PC-3 (cell line): ENCODE measurements around the gene EIF2B4. TPM values are rescaled to one million over a fixed set of nuclear protein-coding genes. Genes with fewer than 3 reads are reported as not detected.

ENCODE experiments used
- ATAC-seq: fragments of 200-7000 bp; cut with Tn5 transposase; 2 replicates; pipeline ENCODE4 v1.9.1; 2020; ENCODE audit warnings: mild to moderate bottlenecking, moderate library complexity
- BruUV-seq: library from RNA; stranded (reverse); fragments of 400-500 nt; replicated peaks from 2 replicates; lab custom pipeline; 2021; lab: Mats Ljungman, UMichigan
- CTCF ChIA-PET: fragments of 300-600 bp; sonication (Branson Sonifier 250); formaldehyde crosslinking; loops from one replicate; lab custom pipeline; 2022; ENCODE audit warnings: antibody characterized with exemption; lab: Charles Lee
- POLR2A ChIA-PET: fragments of 300-600 bp; sonication (Branson Sonifier 250); formaldehyde crosslinking; loops from one replicate; lab custom pipeline; 2022; ENCODE audit warnings: antibody characterized with exemption; ENCODE audit not compliant: unreplicated experiment; lab: Charles Lee
- DNase-seq: peaks from one replicate; pipeline ENCODE4 v3.0.0-alpha.2; 2015
- H2AFZ ChIP-seq: fragments of 300-600 bp; sonication (generic); 2 replicates; pipeline ENCODE4 v1.6.0; 2016; ENCODE audit warnings: antibody characterized with exemption, low read length
- H3F3A ChIP-seq: fragments of 300-600 bp; sonication (generic); one replicate; pipeline ENCODE4 v1.6.0; 2017; ENCODE audit warnings: antibody characterized with exemption, low read length, control low read depth, mild to moderate bottlenecking; ENCODE audit not compliant: unreplicated experiment
- H3K27ac ChIP-seq: fragments of 300-600 bp; sonication (generic); 2 replicates; pipeline ENCODE4 v1.5.1; 2016; ENCODE audit warnings: mild to moderate bottlenecking, low read length
- H3K27me3 ChIP-seq: fragments of 300-600 bp; sonication (generic); 2 replicates; pipeline ENCODE4 v1.6.1; 2016; ENCODE audit warnings: low read length, mixed read lengths
- H3K36me3 ChIP-seq: fragments of 300-600 bp; sonication (generic); 2 replicates; pipeline ENCODE4 v1.6.1; 2016; ENCODE audit warnings: low read depth, mixed run types, low read length, mixed read lengths
- H3K4me1 ChIP-seq: fragments of 300-600 bp; sonication (generic); 2 replicates; pipeline ENCODE4 v1.5.1; 2016; ENCODE audit warnings: low read length; ENCODE audit not compliant: insufficient read depth
- H3K4me2 ChIP-seq: fragments of 300-600 bp; sonication (generic); 2 replicates; pipeline ENCODE4 v1.6.0; 2016; ENCODE audit warnings: low read length
- H3K4me3 ChIP-seq: fragments of 300-600 bp; sonication (generic); 2 replicates; pipeline ENCODE4 v1.5.1; 2016; ENCODE audit warnings: mild to moderate bottlenecking, low read length, mixed read lengths
- H3K79me2 ChIP-seq: fragments of 300-600 bp; sonication (generic); 2 replicates; pipeline ENCODE4 v1.6.1; 2017; ENCODE audit warnings: low read length, mixed read lengths
- H3K9ac ChIP-seq: fragments of 300-600 bp; sonication (generic); 2 replicates; pipeline ENCODE4 v1.6.0; 2016; ENCODE audit warnings: mild to moderate bottlenecking, low read length
- H3K9me2 ChIP-seq: fragments of 300-600 bp; sonication (generic); replicated peaks from 2 replicates; pipeline ENCODE4 v1.6.1; 2016; ENCODE audit warnings: mixed run types, low read length, mixed read lengths
- H3K9me3 ChIP-seq: fragments of 300-600 bp; sonication (generic); 2 replicates; pipeline ENCODE4 v1.6.1; 2016; ENCODE audit warnings: low read length, mixed read lengths
- H4K20me1 ChIP-seq: fragments of 300-600 bp; sonication (generic); 2 replicates; pipeline ENCODE4 v1.6.1; 2016; ENCODE audit warnings: low read length, mixed read lengths
- CTCF ChIP-seq: fragments of 300-600 bp; sonication (generic); conservative IDR thresholded peaks from 2 replicates; pipeline ENCODE4 v1.5.1; 2017; ENCODE audit warnings: antibody characterized with exemption, low read depth, mild to moderate bottlenecking, low read length
- EZH2 ChIP-seq: fragments of 300-600 bp; sonication (generic); IDR thresholded peaks from one replicate; pipeline ENCODE4 v1.6.1; 2017; ENCODE audit warnings: antibody characterized with exemption, mild to moderate bottlenecking, low read length; ENCODE audit not compliant: unreplicated experiment
- EZH2phosphoT487 ChIP-seq: fragments of 300-600 bp; sonication (generic); IDR thresholded peaks from 2 replicates; pipeline ENCODE4 v1.6.1; 2018; ENCODE audit warnings: mild to moderate bottlenecking, antibody characterized with exemption, low read length, borderline replicate concordance
- intact Hi-C: fragments of 100-400 bp; cut with micrococcal nuclease; formaldehyde crosslinking; loops from 2 replicates; pipeline ENCODE4 v1.9.0; 2023
- total RNA-seq: library from RNA; depleted of rRNA; stranded (reverse); fragments of >200 nt; gene quantifications from 2 replicates; pipeline ENCODE4 v1.2.3, GENCODE V29; 2014

The EIF2B4 gene
- total RNA-seq, 1 experiment from 2014 or later = 35.8 TPM

DNA sequence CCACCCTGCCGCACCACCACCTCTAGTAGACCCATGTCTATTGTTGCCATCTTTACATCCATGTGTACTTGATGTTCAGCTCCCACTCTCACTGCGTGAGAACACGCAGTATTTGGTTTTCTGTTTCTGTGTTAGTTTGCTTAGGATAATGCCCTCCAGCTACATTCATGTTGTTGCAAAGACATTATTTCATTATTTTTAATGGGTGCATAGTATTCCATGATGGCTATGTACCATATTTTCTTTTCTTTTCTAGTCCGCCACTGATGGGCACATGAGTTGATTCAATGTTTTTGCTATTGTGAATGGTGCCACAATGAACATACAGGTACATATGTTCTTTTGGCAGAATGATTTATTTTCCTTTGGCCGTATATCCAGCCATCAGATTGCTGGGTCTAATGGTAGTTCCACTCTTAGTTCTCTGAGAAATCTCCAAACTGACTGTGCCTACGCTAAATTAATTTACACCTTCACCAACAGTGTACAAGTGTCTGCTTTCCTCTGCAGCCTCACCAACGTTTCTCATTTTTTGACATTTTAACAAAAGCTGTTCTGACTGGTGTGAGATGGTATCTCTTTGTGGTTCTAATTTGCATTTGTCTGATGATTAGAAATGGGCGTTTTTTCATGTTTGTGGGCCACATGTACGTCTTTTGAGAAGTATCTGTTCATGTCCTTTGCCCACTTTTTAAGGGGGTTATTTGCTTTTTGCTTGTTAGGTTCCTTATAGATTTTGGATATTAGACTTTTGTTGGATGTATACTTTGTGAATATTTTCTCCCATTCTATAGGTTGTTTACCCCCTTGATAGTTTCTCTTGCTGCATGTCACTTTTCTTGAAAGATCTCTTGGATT lies 20.9 kb upstream of the EIF2B4 start:
- Histone ChIP-seq H3K9me3 (no peaks in the 10 kb centered on the region), H2AFZ (no peak overlapping the region), H3F3A (no peaks in the 10 kb centered on the region), H3K27ac (no peak overlapping the region), H3K27me3 (no peaks in the 10 kb centered on the region), H4K20me1 (peaks cover 11% of the 10 kb centered on the region; the same call in 1 of the 2 replicates), H3K36me3 (peaks cover 14% of the 10 kb centered on the region; the same call in 1 of the 2 replicates), H3K4me1 (no peaks in the 10 kb centered on the region), H3K9ac (no peak overlapping the region), H3K4me2 (no peak overlapping the region), H3K9me2 (no peaks in the 10 kb centered on the region), H3K79me2 (peaks cover 81% of the 10 kb centered on the region), H3K4me3 (no peak overlapping the region)
- CTCF ChIA-PET = no interaction called here
- TF ChIP-seq CTCF (no peak), EZH2phosphoT487 (no peak), EZH2 (no peak)
- POLR2A ChIA-PET = no interaction called here
- intact Hi-C loops = no loop called here
- DNase-seq (no peak), ATAC-seq (no peak)
- BruUV-seq = no TSS peak

DNA sequence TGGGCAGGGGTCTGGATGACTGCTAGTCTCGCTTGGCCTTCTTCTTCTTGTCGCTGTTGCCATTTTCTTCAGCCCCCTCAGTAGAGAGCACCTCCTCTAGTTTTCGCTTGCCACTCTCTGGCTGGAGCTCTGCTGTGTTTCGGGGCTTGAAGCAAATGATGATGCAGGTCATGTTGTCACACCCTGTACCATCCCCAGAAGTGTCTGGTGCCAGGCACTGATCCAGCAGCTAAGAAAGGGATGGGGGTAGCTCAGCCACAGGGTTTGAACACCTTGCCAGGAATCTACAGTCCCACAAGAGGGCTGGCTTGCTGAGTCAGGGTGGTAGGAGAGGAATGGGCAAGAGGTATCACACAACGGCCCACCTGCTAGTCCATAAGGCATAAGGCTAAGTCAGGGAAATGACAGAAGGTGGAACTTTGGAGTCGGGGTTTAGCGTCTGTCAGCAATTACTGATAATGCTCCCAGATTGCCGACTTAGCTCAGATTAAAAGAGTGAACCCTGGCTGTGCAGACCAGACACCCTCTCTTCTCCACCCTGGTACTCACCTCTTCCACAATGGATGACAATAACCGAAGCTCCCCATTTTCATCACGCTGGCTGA lies 11.5 kb upstream of the EIF2B4 start:
- DNase-seq = no peak
- POLR2A ChIA-PET = no interaction called here

More for the DNA sequence above, 11.5 kb upstream of the EIF2B4 start:
- Histone ChIP-seq H3K4me1 (peaks cover 13% of the 10 kb centered on the region), H3F3A (no peaks in the 10 kb centered on the region), H3K27me3 (no peaks in the 10 kb centered on the region), H3K4me2 (no peak overlapping the region), H3K27ac (no peak overlapping the region), H3K79me2 (peaks cover 3% of the 10 kb centered on the region; the same call in 1 of the 2 replicates), H3K9me3 (no peaks in the 10 kb centered on the region), H3K9ac (no peak overlapping the region), H3K9me2 (no peaks in the 10 kb centered on the region), H4K20me1 (no peaks in the 10 kb centered on the region), H3K36me3 (peaks cover 35% of the 10 kb centered on the region), H2AFZ (no peak overlapping the region), H3K4me3 (no peak overlapping the region)
- CTCF ChIA-PET = no interaction called here
- TF ChIP-seq EZH2 (no peak), CTCF (no peak), EZH2phosphoT487 (no peak)
- ATAC-seq = no peak
- intact Hi-C loops = no loop called here
- TSS peak; percentile 44 for BruUV-seq
